Measurements from ENCODE around the gene TJP1. TPM values are rescaled to one million over a fixed set of nuclear protein-coding genes. Genes with fewer than 3 reads are reported as not detected.
"Not testable (repeated sequence)": the region's sequence is repeated elsewhere in the genome, so short reads cannot be mapped to it uniquely, and the experiment has no call there.

Gene TJP1
- total RNA-seq, 1 experiment from 2014 or later, result 137 TPM

DNA sequence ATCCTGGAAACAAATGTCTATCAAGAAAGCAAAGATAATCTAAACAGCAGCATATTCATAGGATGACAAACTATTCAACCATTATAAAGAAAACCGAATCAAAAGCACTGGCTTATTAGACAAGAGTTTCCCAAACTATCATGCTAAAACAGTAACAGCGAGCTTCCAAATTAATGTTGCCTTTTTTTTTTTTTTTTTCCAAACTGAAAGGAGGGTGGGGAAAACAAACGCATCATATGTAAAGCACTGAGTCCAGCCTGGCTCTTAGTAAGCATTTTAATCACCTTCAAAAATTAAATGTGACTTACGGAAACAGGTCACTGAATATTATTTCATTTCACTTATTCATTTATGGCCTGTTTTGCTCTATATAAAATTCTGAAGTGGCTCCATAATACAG is 2.3 kb downstream of the TJP1 start:
- peak overlapping the region; percentile 92 for H3K27ac Mint-ChIP-seq (ENCODE audit: low read depth, unreplicated experiment)
- no peaks in the 10 kb centered on the region for H3K27me3 Mint-ChIP-seq (ENCODE audit: insufficient read depth, unreplicated experiment)
- BruUV-seq (replicated peaks), result no TSS peak
- H3K9me3 Mint-ChIP-seq (ENCODE audit: unreplicated experiment), result no peaks in the 10 kb centered on the region
- intact Hi-C loops (cut with micrococcal nuclease), result loop anchor here (2.0 to 5.0 kb wide), 4 partner anchors 45 to 222 kb away; no protein-coding TSS in a partner anchor
- DNase-seq (ENCODE audit: unreplicated experiment), result no peak
- ChIA-PET POLR2A (interaction anchor here (0.6 to 6.3 kb wide), 22 partner anchors 9 to 254 kb away, joined by 3 to 76 read pairs (median 6); no protein-coding TSS in a partner anchor), CTCF (interaction anchor here (0.6 to 1.6 kb wide), 5 partner anchors 20 to 252 kb away, joined by 3 to 4 read pairs (median 3); no protein-coding TSS in a partner anchor)
- peaks cover 15% of the 10 kb centered on the region for H3K36me3 Mint-ChIP-seq (ENCODE audit: insufficient read depth, unreplicated experiment)
- H3K4me1 Mint-ChIP-seq (ENCODE audit: insufficient read depth, unreplicated experiment), result peaks cover 14% of the 10 kb centered on the region
- peak overlapping the region; percentile 87 for H3K4me3 Mint-ChIP-seq (ENCODE audit: unreplicated experiment)
- TF ChIP-seq, protein P1, sequence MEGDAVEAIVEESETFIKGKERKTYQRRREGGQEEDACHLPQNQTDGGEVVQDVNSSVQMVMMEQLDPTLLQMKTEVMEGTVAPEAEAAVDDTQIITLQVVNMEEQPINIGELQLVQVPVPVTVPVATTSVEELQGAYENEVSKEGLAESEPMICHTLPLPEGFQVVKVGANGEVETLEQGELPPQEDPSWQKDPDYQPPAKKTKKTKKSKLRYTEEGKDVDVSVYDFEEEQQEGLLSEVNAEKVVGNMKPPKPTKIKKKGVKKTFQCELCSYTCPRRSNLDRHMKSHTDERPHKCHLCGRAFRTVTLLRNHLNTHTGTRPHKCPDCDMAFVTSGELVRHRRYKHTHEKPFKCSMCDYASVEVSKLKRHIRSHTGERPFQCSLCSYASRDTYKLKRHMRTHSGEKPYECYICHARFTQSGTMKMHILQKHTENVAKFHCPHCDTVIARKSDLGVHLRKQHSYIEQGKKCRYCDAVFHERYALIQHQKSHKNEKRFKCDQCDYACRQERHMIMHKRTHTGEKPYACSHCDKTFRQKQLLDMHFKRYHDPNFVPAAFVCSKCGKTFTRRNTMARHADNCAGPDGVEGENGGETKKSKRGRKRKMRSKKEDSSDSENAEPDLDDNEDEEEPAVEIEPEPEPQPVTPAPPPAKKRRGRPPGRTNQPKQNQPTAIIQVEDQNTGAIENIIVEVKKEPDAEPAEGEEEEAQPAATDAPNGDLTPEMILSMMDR (IDR thresholded peaks at IDR 0.05; ENCODE audit: unreplicated experiment), result no peak

DNA sequence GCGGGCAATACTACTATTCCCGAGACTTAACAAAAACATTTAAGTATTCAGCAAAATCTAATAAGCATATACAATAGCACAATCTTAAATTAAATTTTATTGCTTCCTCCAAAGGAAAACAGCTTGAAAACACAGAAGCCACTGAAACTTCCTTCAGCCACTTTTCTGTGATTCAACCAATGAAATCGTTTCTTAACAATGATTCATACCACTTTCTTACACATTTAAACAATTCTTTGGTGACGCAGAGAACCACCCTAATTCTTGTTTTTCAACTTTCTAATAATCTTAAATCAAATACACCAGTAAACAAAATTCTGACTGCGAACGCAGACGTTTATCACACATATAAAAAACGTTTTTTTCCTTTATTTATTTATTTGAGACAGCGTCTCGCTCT is 4.1 kb downstream of the TJP1 start:
- CTCF ChIA-PET, result interaction anchor here (0.6 kb wide), 1 partner anchor 138 kb away, joined by 4 read pairs; no protein-coding TSS in a partner anchor
- DNase-seq (ENCODE audit: unreplicated experiment), result no peak
- POLR2A ChIA-PET, result interaction anchor here (0.7 kb wide), 1 partner anchor 82 kb away, joined by 3 read pairs; no protein-coding TSS in a partner anchor
- H3K36me3 Mint-ChIP-seq (ENCODE audit: insufficient read depth, unreplicated experiment), result peaks cover 15% of the 10 kb centered on the region
- TF ChIP-seq, protein P1 (IDR thresholded peaks at IDR 0.05; ENCODE audit: unreplicated experiment), result no peak
- no peaks in the 10 kb centered on the region for H3K9me3 Mint-ChIP-seq (ENCODE audit: unreplicated experiment)
- H3K4me1 Mint-ChIP-seq (ENCODE audit: insufficient read depth, unreplicated experiment), result peaks cover 15% of the 10 kb centered on the region
- intact Hi-C loops (cut with micrococcal nuclease), result no loop called here
- no peaks in the 10 kb centered on the region for H3K27me3 Mint-ChIP-seq (ENCODE audit: insufficient read depth, unreplicated experiment)
- H3K27ac Mint-ChIP-seq (ENCODE audit: low read depth, unreplicated experiment), result no peak overlapping the region
- H3K4me3 Mint-ChIP-seq (ENCODE audit: unreplicated experiment), result no peak overlapping the region
- BruUV-seq (replicated peaks), result no TSS peak

DNA sequence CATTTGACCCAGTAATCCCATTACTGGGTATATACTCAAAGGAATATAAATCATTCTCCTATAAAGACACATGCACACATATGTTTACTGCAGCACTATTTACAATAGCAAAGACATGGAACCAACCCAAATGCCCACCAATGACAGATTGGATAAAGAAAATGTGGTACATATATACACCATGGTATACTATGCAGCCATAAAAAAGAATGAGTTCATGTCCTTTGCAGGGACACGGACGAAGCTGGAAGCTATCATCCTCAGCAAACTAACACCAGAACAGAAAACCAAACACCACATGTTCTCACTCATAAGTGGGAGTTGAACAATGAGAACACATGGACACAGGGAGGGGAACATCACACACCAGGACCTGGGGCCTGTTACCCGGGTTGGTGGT is 4.8 kb downstream of the TJP1 start:
- Mint-ChIP-seq H3K27ac (ENCODE audit: low read depth, unreplicated experiment) (peak overlapping the region; percentile 46), H3K36me3 (ENCODE audit: insufficient read depth, unreplicated experiment) (peaks cover 15% of the 10 kb centered on the region), H3K4me1 (ENCODE audit: insufficient read depth, unreplicated experiment) (peaks cover 17% of the 10 kb centered on the region)
- H3K4me3 Mint-ChIP-seq (ENCODE audit: unreplicated experiment); CTCF ChIA-PET; BruUV-seq (replicated peaks); DNase-seq (ENCODE audit: unreplicated experiment); H3K9me3 Mint-ChIP-seq (ENCODE audit: unreplicated experiment); H3K27me3 Mint-ChIP-seq (ENCODE audit: insufficient read depth, unreplicated experiment); POLR2A ChIA-PET; intact Hi-C loops (cut with micrococcal nuclease): not testable (repeated sequence)

DNA sequence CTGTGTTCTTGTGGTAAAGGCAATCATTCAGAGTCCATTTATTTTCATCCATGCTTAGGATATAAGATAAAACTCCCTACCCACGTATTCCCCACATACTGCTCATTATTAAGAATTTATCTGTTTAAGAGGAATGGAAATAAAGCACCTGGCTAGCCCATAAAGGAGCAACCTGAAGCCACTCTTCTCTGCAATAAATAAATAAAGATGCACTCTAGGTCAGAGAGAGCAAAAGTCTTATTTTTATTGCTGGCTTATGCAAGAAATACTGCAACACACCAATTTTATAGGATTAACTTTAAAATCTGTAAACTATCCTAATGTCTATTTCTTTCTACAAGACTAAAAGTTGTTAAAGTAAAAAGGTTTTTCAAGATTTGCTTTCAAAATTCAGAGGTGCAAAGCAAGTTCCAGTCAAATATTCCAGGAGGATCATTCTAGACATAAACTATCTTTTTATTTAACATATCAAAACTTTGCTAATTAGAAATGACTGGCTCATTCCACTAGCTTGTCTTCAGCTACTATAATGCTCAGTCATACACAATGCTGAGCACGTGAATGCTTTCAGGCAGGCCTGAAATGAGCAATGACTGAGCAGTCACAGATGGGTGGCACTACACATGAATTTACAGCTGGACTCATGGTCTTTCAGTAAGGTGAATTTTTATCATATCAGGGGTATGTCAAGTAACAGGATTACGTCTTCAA is 7.1 kb downstream of the TJP1 start:
- TF ChIP-seq, protein P1 (IDR thresholded peaks at IDR 0.05; ENCODE audit: unreplicated experiment), result no peak
- no TSS peak for BruUV-seq (replicated peaks)
- POLR2A ChIA-PET, result interaction anchor here (0.8 to 4.4 kb wide), 11 partner anchors 7 to 223 kb away, joined by 3 to 29 read pairs (median 4); partner anchors contain the start of gene TJP1
- H3K9me3 Mint-ChIP-seq (ENCODE audit: unreplicated experiment), result no peaks in the 10 kb centered on the region
- intact Hi-C loops (cut with micrococcal nuclease), result no loop called here
- H3K36me3 Mint-ChIP-seq (ENCODE audit: insufficient read depth, unreplicated experiment), result peaks cover 15% of the 10 kb centered on the region
- CTCF ChIA-PET, result interaction anchor here (0.7 to 1.1 kb wide), 2 partner anchors 10 to 111 kb away, joined by 4 to 5 read pairs; no protein-coding TSS in a partner anchor
- H3K27me3 Mint-ChIP-seq (ENCODE audit: insufficient read depth, unreplicated experiment), result no peaks in the 10 kb centered on the region
- DNase-seq (ENCODE audit: unreplicated experiment), result peak; percentile 50
- peaks cover 35% of the 10 kb centered on the region for H3K4me1 Mint-ChIP-seq (ENCODE audit: insufficient read depth, unreplicated experiment)
- H3K27ac Mint-ChIP-seq (ENCODE audit: low read depth, unreplicated experiment), result no peak overlapping the region
- H3K4me3 Mint-ChIP-seq (ENCODE audit: unreplicated experiment), result no peak overlapping the region
